ENCODE results near the gene EPS8.

EPS8 gene

GRCh38 chr12:15789220-15790171, at the start of gene EPS8:
EPS8 (minus strand) TSS chr12:15789388; CDS start chr12:15682951, 106,437 bp downstream.
- DNase-seq = peak; percentile 89

- DNase-seq = peak; percentile 22
These were observed 48.1 kb upstream of the EPS8 start for GRCh38 chr12:15837141-15837790.

- no peak for DNase-seq
These were observed 45.4 kb upstream of the EPS8 start for GRCh38 chr12:15834575-15834974.

GRCh38 chr12:15831315-15831978, 42.3 kb upstream of the EPS8 start:
- no peak for DNase-seq

GRCh38 chr12:15830538-15830937, 41.4 kb upstream of the EPS8 start:
- DNase-seq = peak; percentile 63

GRCh38 chr12:15829949-15830348, 40.8 kb upstream of the EPS8 start:
- peak; percentile 73 for DNase-seq

GRCh38 chr12:15829255-15829654, 40.1 kb upstream of the EPS8 start:
- no peak for DNase-seq

- peak; percentile 75 for DNase-seq
These were observed 37.9 kb upstream of the EPS8 start for GRCh38 chr12:15827136-15827535.

- DNase-seq = no peak
These were observed 35.3 kb upstream of the EPS8 start for GRCh38 chr12:15824516-15824915.

- no peak for DNase-seq
These were observed 34.4 kb upstream of the EPS8 start for GRCh38 chr12:15823360-15824128.

- no peak for DNase-seq
These were observed 30.7 kb upstream of the EPS8 start for GRCh38 chr12:15819644-15820437.

GRCh38 chr12:15818418-15818817, 29.2 kb upstream of the EPS8 start:
- DNase-seq = no peak

- no peak for DNase-seq
These were observed 26.5 kb upstream of the EPS8 start for GRCh38 chr12:15815730-15816129.

GRCh38 chr12:15811214-15812127, 22.3 kb upstream of the EPS8 start:
- no peak for DNase-seq

GRCh38 chr12:15808652-15809051, 19.5 kb upstream of the EPS8 start:
- no peak for DNase-seq

- no peak for DNase-seq
These were observed 19.1 kb upstream of the EPS8 start for GRCh38 chr12:15808250-15808649.

- DNase-seq = no peak
These were observed 17.6 kb upstream of the EPS8 start for GRCh38 chr12:15806826-15807225.

GRCh38 chr12:15801770-15802744, 12.9 kb upstream of the EPS8 start:
- DNase-seq = peak; percentile 11

- no peak for DNase-seq
These were observed 11.1 kb upstream of the EPS8 start for GRCh38 chr12:15800278-15800677.
